ENCODE results near the gene DNAJC5G. TPM values are rescaled to one million over a fixed set of nuclear protein-coding genes. Genes with fewer than 3 reads are reported as not detected.

Gene DNAJC5G
- total and polyA plus RNA-seq, 3 donors from 2014 or later, result 37.4 to 65.0 (median 57.9) TPM

DNA sequence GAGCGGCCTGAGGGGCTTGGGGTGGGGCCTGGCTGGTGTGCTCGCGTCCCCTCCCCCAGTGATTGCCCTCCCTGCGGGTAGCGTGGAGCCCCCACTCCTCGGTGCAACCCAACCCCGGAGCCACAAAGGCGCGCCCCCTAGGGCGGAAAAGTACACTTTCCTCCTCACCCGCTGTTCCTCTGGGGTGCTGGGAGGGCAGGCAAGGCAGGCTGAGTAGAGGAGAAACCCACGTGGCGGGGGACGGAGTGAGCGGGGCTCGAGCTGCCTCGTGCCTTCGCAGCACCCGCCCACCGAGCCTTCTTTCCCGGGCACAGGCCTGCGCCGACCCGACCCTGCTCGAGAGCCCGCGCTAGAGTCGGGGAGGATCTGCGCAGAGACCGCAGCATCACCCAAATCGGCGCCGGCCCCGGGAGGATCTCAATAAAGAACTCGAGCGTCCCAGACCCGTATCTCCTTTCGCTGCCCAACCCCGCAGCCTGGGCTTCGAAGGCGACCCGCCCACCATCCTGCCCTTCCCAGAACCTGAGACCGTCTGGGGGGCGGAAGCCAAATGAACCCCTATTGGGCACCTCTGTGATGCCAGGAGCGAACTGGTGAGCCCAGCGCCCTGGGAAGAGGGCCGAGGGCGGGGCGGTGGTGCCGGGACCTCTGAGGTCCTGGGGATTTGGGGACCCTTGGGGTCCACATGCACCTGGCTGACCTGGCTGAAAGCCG lies 31.5 kb downstream of the DNAJC5G start:
- Histone ChIP-seq H3K9me3 (no peaks in the 10 kb centered on the region), H3K27me3 (no peaks in the 10 kb centered on the region), H3K27ac (no peak overlapping the region), H3K36me3 (ENCODE audit: low read depth, missing control alignments) (peaks cover 3% of the 10 kb centered on the region), H3K4me3 (no peak overlapping the region), H3K4me1 (no peaks in the 10 kb centered on the region)
- no peak for DNase-seq
- TF ChIP-seq POLR2A (IDR thresholded peaks at IDR 0.05), result no peak
- TF ChIP-seq, protein P1, sequence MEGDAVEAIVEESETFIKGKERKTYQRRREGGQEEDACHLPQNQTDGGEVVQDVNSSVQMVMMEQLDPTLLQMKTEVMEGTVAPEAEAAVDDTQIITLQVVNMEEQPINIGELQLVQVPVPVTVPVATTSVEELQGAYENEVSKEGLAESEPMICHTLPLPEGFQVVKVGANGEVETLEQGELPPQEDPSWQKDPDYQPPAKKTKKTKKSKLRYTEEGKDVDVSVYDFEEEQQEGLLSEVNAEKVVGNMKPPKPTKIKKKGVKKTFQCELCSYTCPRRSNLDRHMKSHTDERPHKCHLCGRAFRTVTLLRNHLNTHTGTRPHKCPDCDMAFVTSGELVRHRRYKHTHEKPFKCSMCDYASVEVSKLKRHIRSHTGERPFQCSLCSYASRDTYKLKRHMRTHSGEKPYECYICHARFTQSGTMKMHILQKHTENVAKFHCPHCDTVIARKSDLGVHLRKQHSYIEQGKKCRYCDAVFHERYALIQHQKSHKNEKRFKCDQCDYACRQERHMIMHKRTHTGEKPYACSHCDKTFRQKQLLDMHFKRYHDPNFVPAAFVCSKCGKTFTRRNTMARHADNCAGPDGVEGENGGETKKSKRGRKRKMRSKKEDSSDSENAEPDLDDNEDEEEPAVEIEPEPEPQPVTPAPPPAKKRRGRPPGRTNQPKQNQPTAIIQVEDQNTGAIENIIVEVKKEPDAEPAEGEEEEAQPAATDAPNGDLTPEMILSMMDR (IDR thresholded peaks at IDR 0.05), result no peak
- 19 to 23% methylated on average over 14 to 36 of the region's 51 CpGs for WGBS, 2 donors
- intact Hi-C loops (cut with DNase I; ENCODE audit: low total_unique reads), result loop anchor here (10.0 kb wide), 1 partner anchor 212 kb away; no protein-coding TSS in a partner anchor

DNA sequence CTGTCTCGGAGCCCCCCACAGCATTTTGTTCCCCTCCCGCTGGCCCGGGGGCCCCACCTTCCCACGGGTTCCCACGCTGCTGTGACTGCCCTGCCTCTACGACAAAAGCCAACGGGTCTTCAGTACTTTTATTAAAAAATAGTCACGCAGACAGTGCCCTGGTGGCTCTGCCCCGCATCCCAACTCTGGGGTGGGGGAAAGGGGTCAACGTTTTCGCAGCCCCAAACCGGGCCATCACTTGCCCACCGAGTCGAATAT lies 32.0 kb downstream of the DNAJC5G start:
- no peak for DNase-seq
- Histone ChIP-seq H3K36me3 (ENCODE audit: low read depth, missing control alignments) (peaks cover 3% of the 10 kb centered on the region), H3K4me1 (no peaks in the 10 kb centered on the region), H3K27ac (no peak overlapping the region), H3K9me3 (no peaks in the 10 kb centered on the region), H3K27me3 (no peaks in the 10 kb centered on the region), H3K4me3 (no peak overlapping the region)
- no peak for TF ChIP-seq POLR2A (IDR thresholded peaks at IDR 0.05)
- TF ChIP-seq, protein P1 (IDR thresholded peaks at IDR 0.05), result no peak
- 20 to 39% methylated on average over 12 to 14 of the region's 14 CpGs for WGBS, 2 donors
- intact Hi-C loops (cut with DNase I; ENCODE audit: low total_unique reads), result loop anchor here (10.0 kb wide), 1 partner anchor 212 kb away; no protein-coding TSS in a partner anchor

DNA sequence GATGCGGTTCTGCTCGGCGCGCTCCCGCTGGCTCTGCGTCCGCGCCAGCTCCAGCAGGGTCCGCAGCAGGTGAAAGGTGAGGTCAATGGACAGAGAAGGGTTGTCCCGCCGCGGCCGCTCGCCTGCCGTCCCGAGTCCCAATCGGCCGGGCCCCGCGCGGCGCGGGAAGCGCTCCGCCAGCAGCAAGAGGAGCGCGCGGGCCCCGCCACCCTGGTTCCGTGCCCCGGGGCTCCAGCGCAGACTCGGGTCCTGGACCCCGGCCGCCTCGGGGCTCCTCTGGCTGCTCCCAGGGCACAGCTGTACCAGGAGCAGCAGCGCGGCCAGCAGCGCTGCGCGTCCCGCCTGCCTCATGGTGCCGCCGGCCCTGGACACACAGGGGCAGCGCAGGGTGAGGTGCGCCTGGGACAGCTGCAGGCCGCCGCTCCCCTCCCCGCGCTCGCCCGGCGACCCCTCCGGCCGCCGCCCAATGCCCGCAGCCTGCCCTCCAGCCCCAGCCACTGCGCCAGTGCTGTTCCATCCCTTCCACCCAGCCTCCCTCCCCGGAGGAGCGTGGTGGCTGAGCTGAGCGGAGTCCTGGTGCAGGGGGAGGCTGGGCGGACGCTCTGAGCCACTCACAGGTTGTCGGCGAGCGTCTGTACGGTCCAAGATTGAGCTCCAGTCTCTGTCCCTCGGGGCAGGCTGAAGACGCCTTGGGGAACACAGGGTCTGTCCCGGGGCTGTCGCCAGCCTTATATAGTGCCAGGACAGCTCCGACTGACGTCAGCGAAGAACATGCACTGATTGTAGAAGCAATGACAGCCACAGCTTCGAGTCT lies 32.5 kb downstream of the DNAJC5G start:
- TF ChIP-seq POLR2A (IDR thresholded peaks at IDR 0.05), result no peak
- TF ChIP-seq, protein P1 (IDR thresholded peaks at IDR 0.05), result no peak
- DNase-seq, result no peak
- intact Hi-C loops (cut with DNase I; ENCODE audit: low total_unique reads), result loop anchor here (10.0 kb wide), 1 partner anchor 213 kb away; no protein-coding TSS in a partner anchor
- WGBS, 2 donors, result 33 to 50% methylated on average over 25 to 75 of the region's 75 CpGs
- no peak overlapping the region for H3K4me3 ChIP-seq
- H3K27ac ChIP-seq, result no peak overlapping the region
- peaks cover 3% of the 10 kb centered on the region for H3K36me3 ChIP-seq (ENCODE audit: low read depth, missing control alignments)
- no peaks in the 10 kb centered on the region for H3K4me1 ChIP-seq
- H3K27me3 ChIP-seq, result no peaks in the 10 kb centered on the region
- H3K9me3 ChIP-seq, result no peaks in the 10 kb centered on the region

DNA sequence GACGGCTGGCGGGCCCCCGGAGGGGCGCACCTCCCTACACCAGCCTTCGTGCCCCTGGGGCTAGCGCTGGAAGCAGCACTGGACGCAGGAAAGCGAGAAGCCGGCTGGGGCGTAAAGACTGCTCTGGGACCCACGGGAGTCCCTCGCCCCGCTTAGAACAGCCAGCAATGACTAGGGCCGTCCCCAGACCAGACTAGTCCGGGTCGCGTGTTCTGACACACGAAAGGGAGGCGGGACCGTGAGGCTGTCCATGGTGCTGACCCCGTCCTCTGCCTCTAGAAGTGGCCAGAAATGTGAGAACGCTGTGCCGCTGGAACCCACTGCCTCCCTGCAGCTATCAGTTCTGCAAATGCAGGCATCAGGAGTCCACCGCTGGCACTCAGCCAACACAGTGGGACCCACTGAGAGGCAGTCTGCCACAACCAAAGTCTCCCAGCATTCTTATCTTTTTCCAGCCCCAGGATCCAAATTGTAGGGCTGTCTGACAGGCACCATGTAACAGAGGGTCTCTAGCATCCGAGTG lies 33.2 kb downstream of the DNAJC5G start, which contains the start of gene UCN:
UCN (minus strand) TSS at position 87 of the 523 bp plus-strand sequence. CDS start 550 bp downstream, outside the sequence.
- intact Hi-C loops (cut with DNase I; ENCODE audit: low total_unique reads), result loop anchor here (10.0 kb wide), 1 partner anchor 214 kb away; no protein-coding TSS in a partner anchor
- H3K9me3 ChIP-seq, result no peaks in the 10 kb centered on the region
- peaks cover 3% of the 10 kb centered on the region for H3K36me3 ChIP-seq (ENCODE audit: low read depth, missing control alignments)
- TF ChIP-seq POLR2A (IDR thresholded peaks at IDR 0.05), result no peak
- TF ChIP-seq, protein P1 (IDR thresholded peaks at IDR 0.05), result no peak
- H3K27ac ChIP-seq, result no peak within 1 kb of the TSS
- no peak within 1 kb of the TSS for H3K4me3 ChIP-seq
- no peaks in the 10 kb centered on the region for H3K27me3 ChIP-seq
- 35 to 41% methylated on average over 23 to 25 of the region's 25 CpGs for WGBS, 2 donors
- peak; percentile 43 for DNase-seq
- H3K4me1 ChIP-seq, result no peaks in the 10 kb centered on the region
